BE2C (cell line): ENCODE measurements around the gene SLIT1.
"Not testable (repeated sequence)": the region's sequence is repeated elsewhere in the genome, so short reads cannot be mapped to it uniquely, and the experiment has no call there.

Experiments used
- DNase-seq: peaks from one replicate; pipeline ENCODE4 v3.0.0-alpha.2; 2020
- H3K27me3 ChIP-seq: fragments of 250-450 bp; sonication (Bioruptor Pico); 2 replicates; pipeline ENCODE4 v1.5.1; 2020; ENCODE audit warnings: mild to moderate bottlenecking
- H3K36me3 ChIP-seq: fragments of 250-450 bp; sonication (Bioruptor Pico); 2 replicates; pipeline ENCODE4 v1.5.1; 2020; ENCODE audit warnings: mild to moderate bottlenecking
- H3K4me1 ChIP-seq: fragments of 250-450 bp; sonication (Bioruptor Pico); 2 replicates; pipeline ENCODE4 v1.5.1; 2020
- H3K4me3 ChIP-seq: 2 replicates; pipeline ENCODE4 v1.5.1; 2011; ENCODE audit warnings: low read depth, low read length
- H3K9me3 ChIP-seq: fragments of 250-450 bp; sonication (Bioruptor Pico); 2 replicates; pipeline ENCODE4 v1.5.1; 2020
- CTCF ChIP-seq: IDR thresholded peaks from 2 replicates; pipeline ENCODE4 v1.5.1; 2012; ENCODE audit warnings: mild to moderate bottlenecking, low read depth, low read length

The SLIT1 gene

DNA sequence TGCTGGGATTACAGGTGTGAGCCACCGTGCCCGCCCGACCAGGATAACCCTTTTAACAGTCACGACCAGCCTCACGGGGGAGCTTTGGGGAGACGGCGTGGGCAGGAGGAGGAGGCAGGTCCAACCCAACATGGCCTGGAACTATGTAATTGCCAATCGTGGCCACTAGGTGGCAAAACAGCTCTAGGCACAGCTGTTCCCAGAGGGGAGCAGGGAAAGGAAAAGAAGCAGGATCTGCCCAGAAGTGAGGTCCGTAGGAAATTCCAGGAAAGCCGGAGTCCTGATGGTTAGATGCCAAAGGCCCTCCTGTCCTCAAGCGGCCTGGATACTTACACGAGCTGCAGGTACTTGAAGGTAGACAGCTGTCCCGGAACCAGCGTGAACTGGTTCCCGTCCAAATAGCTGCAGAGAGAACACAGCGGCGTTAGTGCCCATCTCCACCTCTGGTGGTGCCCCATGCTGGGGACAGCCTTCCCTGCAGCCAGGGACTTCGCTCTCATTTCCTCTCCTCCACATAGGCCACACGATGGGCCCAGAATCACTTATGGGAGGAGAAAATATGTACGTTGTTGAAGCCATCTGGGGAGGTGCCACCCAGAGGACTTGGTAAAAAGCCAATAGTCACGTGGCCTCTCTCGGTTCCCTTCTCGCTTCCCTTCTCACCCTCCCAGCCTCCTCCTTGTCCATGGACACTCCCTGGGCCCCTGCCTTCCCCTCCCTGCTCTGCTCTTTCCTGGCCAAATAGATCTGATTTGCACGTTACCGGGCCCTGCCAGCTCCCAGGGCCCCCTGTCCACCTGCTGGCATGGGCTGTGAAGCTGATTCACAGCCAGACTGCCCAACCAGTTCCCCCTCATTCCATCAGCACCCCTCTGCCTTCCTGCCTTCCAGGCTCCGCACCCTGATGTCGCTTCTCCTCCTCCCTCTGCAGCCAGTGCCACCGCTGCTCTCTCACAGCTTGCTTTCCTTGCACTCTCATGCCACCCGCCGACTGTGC is 148.1 kb downstream of the SLIT1 start:
- Histone ChIP-seq H3K9me3 (no peaks in the 10 kb centered on the region), H3K36me3 (no peaks in the 10 kb centered on the region), H3K4me3 (peak overlapping the region; percentile 55), H3K27me3 (no peaks in the 10 kb centered on the region), H3K4me1 (no peaks in the 10 kb centered on the region)
- peak; percentile 83 for DNase-seq
- peak; percentile 83 for TF ChIP-seq CTCF

DNA sequence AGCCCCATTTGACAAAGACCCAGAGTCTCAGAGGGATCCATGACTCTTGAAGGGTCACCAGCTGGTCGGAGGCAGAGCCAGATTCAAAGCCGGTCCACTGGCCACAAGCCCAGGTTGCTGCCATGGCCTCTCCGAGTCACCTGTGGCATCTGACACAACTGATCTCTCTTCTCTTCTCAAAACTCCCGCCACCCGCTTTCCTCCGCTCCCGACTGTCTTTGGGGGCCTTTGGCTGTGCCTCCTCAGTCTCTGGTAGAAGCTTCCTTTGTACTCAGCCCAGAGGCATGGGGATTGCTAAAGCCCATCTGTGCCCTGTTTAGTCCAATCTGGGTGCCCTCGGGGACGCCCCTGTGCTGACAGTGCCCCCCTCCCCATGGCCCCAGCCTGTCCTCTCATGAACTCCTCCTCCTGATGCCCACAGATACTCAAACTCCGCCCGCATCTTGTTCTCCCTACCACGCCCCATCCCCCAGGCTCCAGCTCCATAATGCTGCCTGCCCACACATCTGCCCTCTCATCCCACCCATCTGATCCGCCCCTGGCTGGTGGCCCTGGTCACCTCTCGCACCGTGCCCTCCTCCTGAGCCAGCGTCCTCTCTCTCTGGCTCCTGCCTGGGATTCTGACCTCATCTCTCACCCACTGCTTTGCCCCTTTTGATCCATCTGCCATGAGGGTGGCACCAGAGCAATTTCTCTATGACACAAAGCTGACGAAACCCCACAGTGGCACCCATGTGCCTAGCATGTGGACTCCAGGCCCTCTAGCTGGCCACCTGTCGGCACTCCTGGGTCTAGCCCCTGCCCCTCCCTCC is 150.6 kb downstream of the SLIT1 start:
- H3K36me3 ChIP-seq, result no peaks in the 10 kb centered on the region
- DNase-seq, result no peak
- H3K9me3 ChIP-seq, result no peaks in the 10 kb centered on the region
- no peaks in the 10 kb centered on the region for H3K27me3 ChIP-seq
- H3K4me1 ChIP-seq, result no peaks in the 10 kb centered on the region
- TF ChIP-seq CTCF, result no peak
- H3K4me3 ChIP-seq, result no peak overlapping the region

- DNase-seq, result no peak
- H3K9me3 ChIP-seq, result no peaks in the 10 kb centered on the region
- TF ChIP-seq CTCF, result no peak
- no peak overlapping the region for H3K4me3 ChIP-seq
- H3K4me1 ChIP-seq, result no peaks in the 10 kb centered on the region
- no peaks in the 10 kb centered on the region for H3K27me3 ChIP-seq
- no peaks in the 10 kb centered on the region for H3K36me3 ChIP-seq
These were observed 151.5 kb downstream of the SLIT1 start for GRCh38 chr10:97034301-97034700.

DNA sequence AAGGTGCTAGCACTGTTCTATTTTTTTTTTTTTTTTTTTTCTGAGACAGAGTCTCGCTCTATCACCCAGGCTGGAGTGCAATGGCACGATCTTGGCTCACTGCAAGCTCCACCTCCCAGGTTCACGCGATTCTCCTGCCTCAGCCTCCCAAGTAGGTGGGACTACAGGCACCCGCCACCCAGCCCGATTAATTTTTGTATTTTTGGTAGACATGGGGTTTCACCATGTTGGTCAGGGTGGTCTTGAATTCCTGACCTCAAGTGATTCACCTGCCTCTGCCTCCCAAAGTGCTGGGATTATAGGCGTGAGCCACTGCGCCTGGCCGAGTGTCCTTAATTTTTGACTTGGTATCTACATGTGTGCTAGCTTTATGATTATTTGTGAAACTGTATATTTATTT is 151.9 kb downstream of the SLIT1 start:
- H3K4me3 ChIP-seq, H3K4me1 ChIP-seq, H3K36me3 ChIP-seq, H3K9me3 ChIP-seq, DNase-seq, H3K27me3 ChIP-seq: not testable (repeated sequence)

DNA sequence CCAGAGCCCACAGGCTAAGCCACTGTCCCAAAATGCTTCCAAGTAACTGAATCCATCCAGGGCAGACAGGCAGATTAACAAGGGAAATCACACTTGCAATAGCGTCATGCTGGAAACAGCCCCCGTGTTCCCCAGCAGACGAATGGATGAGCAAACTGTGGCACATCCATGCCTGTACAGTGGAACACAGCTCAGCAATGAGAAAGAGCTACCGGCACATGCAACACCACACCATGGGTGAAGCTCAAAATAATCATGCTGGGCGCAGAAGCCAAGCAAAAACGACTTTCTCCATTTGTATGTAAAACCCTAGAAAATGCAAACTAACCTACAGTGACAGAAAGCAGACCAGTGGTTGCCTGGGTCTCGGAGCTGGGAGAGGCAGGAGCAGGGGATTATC is 153.1 kb downstream of the SLIT1 start:
- Histone ChIP-seq H3K27me3 (no peaks in the 10 kb centered on the region), H3K4me1 (no peaks in the 10 kb centered on the region), H3K4me3 (no peak overlapping the region), H3K36me3 (no peaks in the 10 kb centered on the region), H3K9me3 (no peaks in the 10 kb centered on the region)
- no peak for TF ChIP-seq CTCF
- DNase-seq, result no peak

- no peaks in the 10 kb centered on the region for H3K9me3 ChIP-seq
- H3K36me3 ChIP-seq, result no peaks in the 10 kb centered on the region
- no peak for DNase-seq
- no peaks in the 10 kb centered on the region for H3K27me3 ChIP-seq
- H3K4me1 ChIP-seq, result no peaks in the 10 kb centered on the region
- no peak overlapping the region for H3K4me3 ChIP-seq
- TF ChIP-seq CTCF, result no peak
These were observed 154.3 kb downstream of the SLIT1 start for GRCh38 chr10:97031459-97031858.
